T-helper 2 cell treated with Interferon-gamma antibody and Interleukin-4, amounts not matched to agents 5 μg/mL and 100 μg/mL, for 36 hours (primary cell): ENCODE measurements around the gene BTBD8.

Experiments used
- DNase-seq: peaks from one replicate; pipeline ENCODE4 v3.0.0; 2021; ENCODE audit warnings: low spot score
- H3K27ac Mint-ChIP-seq: one replicate; pipeline ENCODE4 v1.8.0; 2021; ENCODE audit warnings: mild to moderate bottlenecking, mixed read lengths
- H3K27me3 Mint-ChIP-seq: one replicate; pipeline ENCODE4 v1.8.0; 2021; ENCODE audit warnings: low read depth, mixed read lengths
- H3K36me3 Mint-ChIP-seq: one replicate; pipeline ENCODE4 v1.8.0; 2021; ENCODE audit warnings: low read depth, mixed read lengths
- H3K4me1 Mint-ChIP-seq: one replicate; pipeline ENCODE4 v1.8.0; 2021; ENCODE audit warnings: low read depth, mixed read lengths
- H3K4me3 Mint-ChIP-seq: one replicate; pipeline ENCODE4 v1.8.0; 2022; ENCODE audit warnings: mild to moderate bottlenecking, moderate library complexity, mixed read lengths
- H3K9me3 Mint-ChIP-seq: one replicate; pipeline ENCODE4 v1.8.0; 2021; ENCODE audit warnings: mixed read lengths

The BTBD8 gene

GRCh38 chr1:92117526-92117925, 37.4 kb downstream of the BTBD8 start:
- Mint-ChIP-seq H3K4me3 (no peak overlapping the region), H3K27ac (no peak overlapping the region), H3K4me1 (peaks cover 12% of the 10 kb centered on the region), H3K27me3 (no peaks in the 10 kb centered on the region), H3K36me3 (peaks cover 1% of the 10 kb centered on the region), H3K9me3 (no peaks in the 10 kb centered on the region)
- no peak for DNase-seq

DNA sequence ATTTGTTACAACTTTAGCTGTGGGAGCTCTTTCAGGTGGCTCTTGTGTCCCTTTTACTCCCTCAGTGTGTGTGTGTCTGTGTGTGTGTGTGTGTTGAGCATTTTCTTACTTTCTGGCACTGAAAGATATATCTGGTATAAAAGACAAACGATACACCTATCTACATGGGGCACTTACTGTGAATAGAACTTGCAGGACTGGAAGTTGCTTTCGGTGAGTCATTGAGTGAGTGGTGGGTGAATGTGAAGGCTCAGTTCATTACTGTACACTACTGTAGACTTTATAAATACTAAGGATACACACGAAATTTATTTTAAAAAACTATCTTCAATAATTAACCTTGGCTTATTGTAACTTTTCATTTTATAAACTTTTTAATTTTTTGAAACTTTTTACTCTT, 38.7 kb downstream of the BTBD8 start:
- peaks cover 13% of the 10 kb centered on the region for H3K4me1 Mint-ChIP-seq
- DNase-seq, result no peak
- no peak overlapping the region for H3K4me3 Mint-ChIP-seq
- H3K36me3 Mint-ChIP-seq, result peaks cover 1% of the 10 kb centered on the region
- no peaks in the 10 kb centered on the region for H3K27me3 Mint-ChIP-seq
- H3K27ac Mint-ChIP-seq, result no peak overlapping the region
- no peaks in the 10 kb centered on the region for H3K9me3 Mint-ChIP-seq

- peak; percentile 20 for DNase-seq
- H3K4me3 Mint-ChIP-seq, result peak overlapping the region; percentile 68
- H3K27me3 Mint-ChIP-seq, result no peaks in the 10 kb centered on the region
- no peaks in the 10 kb centered on the region for H3K9me3 Mint-ChIP-seq
- H3K27ac Mint-ChIP-seq, result peak overlapping the region; percentile 29
- H3K36me3 Mint-ChIP-seq, result peaks cover 1% of the 10 kb centered on the region
- H3K4me1 Mint-ChIP-seq, result peaks cover 10% of the 10 kb centered on the region
Observed at GRCh38 chr1:92123868-92124267, 43.7 kb downstream of the BTBD8 start.

- no peak for DNase-seq
- Mint-ChIP-seq H3K36me3 (peaks cover 1% of the 10 kb centered on the region), H3K27me3 (no peaks in the 10 kb centered on the region), H3K4me3 (no peak overlapping the region), H3K9me3 (no peaks in the 10 kb centered on the region), H3K4me1 (peaks cover 10% of the 10 kb centered on the region), H3K27ac (no peak overlapping the region)
Observed at GRCh38 chr1:92125204-92125603, 45.1 kb downstream of the BTBD8 start.

GRCh38 chr1:92126088-92126487, 45.9 kb downstream of the BTBD8 start:
- H3K4me3 Mint-ChIP-seq, result no peak overlapping the region
- H3K9me3 Mint-ChIP-seq, result no peaks in the 10 kb centered on the region
- DNase-seq, result no peak
- H3K27ac Mint-ChIP-seq, result no peak overlapping the region
- peaks cover under 1% of the 10 kb centered on the region for H3K36me3 Mint-ChIP-seq
- H3K4me1 Mint-ChIP-seq, result peaks cover 10% of the 10 kb centered on the region
- no peaks in the 10 kb centered on the region for H3K27me3 Mint-ChIP-seq

DNA sequence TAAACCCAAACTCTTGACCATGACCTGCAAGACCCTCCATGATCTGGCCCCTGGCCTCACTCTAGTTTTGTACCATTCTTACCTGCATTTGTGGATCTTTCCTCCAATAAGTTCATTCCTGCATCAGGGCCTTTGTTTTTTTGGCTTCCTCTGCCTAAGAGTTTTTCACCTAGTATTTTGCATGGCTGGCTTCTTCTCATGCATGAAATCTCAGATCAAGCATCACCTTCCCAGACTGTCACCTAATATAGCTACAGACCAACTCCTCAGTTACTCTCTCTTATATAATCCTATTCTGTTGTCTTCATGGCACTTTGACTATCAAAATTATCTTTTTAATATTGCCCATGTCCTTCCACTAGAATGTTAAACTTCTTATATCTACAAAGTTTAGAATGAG, 54.2 kb downstream of the BTBD8 start:
- Mint-ChIP-seq H3K27ac (no peak overlapping the region), H3K4me1 (no peaks in the 10 kb centered on the region), H3K27me3 (no peaks in the 10 kb centered on the region), H3K36me3 (no peaks in the 10 kb centered on the region), H3K4me3 (no peak overlapping the region), H3K9me3 (no peaks in the 10 kb centered on the region)
- no peak for DNase-seq

DNA sequence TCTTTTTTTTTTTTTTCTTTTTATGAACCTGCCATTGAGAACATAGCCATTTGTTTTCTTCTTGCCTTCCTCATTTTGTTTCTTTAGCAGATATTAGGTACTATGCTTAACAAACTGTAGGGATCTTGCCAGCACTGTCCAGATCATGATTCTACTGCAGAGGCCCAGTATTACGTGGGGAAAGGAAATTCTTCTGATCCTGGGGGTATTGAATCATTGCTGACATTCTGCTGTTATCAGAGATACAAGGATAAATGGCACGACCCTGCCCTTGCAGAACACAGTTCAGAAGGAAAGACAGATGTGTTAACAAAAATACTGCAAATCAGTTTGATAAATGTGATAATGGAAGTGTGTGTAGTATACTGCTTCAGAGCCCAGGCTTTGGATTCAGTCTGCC, 56.2 kb downstream of the BTBD8 start:
- no peak overlapping the region for H3K27ac Mint-ChIP-seq
- H3K4me3 Mint-ChIP-seq, result no peak overlapping the region
- no peaks in the 10 kb centered on the region for H3K36me3 Mint-ChIP-seq
- no peaks in the 10 kb centered on the region for H3K9me3 Mint-ChIP-seq
- no peaks in the 10 kb centered on the region for H3K27me3 Mint-ChIP-seq
- DNase-seq, result no peak
- no peaks in the 10 kb centered on the region for H3K4me1 Mint-ChIP-seq

- H3K4me1 Mint-ChIP-seq, result no peaks in the 10 kb centered on the region
- DNase-seq, result no peak
- peaks cover 4% of the 10 kb centered on the region for H3K36me3 Mint-ChIP-seq
- H3K27ac Mint-ChIP-seq, result no peak overlapping the region
- H3K4me3 Mint-ChIP-seq, result no peak overlapping the region
- H3K27me3 Mint-ChIP-seq, result no peaks in the 10 kb centered on the region
- peaks cover 26% of the 10 kb centered on the region for H3K9me3 Mint-ChIP-seq
Observed at GRCh38 chr1:92154934-92155333, 74.8 kb downstream of the BTBD8 start.

- Mint-ChIP-seq H3K9me3 (peaks cover 51% of the 10 kb centered on the region), H3K4me1 (no peaks in the 10 kb centered on the region), H3K27me3 (no peaks in the 10 kb centered on the region), H3K27ac (no peak overlapping the region), H3K4me3 (no peak overlapping the region), H3K36me3 (peaks cover 6% of the 10 kb centered on the region)
- DNase-seq, result no peak
Observed at GRCh38 chr1:92159593-92159992, 79.4 kb downstream of the BTBD8 start.

GRCh38 chr1:92165389-92165788, 85.2 kb downstream of the BTBD8 start:
- Mint-ChIP-seq H3K27ac (no peak overlapping the region), H3K9me3 (peaks cover 23% of the 10 kb centered on the region), H3K36me3 (peaks cover under 1% of the 10 kb centered on the region), H3K4me1 (no peaks in the 10 kb centered on the region), H3K4me3 (no peak overlapping the region), H3K27me3 (no peaks in the 10 kb centered on the region)
- DNase-seq, result no peak

DNA sequence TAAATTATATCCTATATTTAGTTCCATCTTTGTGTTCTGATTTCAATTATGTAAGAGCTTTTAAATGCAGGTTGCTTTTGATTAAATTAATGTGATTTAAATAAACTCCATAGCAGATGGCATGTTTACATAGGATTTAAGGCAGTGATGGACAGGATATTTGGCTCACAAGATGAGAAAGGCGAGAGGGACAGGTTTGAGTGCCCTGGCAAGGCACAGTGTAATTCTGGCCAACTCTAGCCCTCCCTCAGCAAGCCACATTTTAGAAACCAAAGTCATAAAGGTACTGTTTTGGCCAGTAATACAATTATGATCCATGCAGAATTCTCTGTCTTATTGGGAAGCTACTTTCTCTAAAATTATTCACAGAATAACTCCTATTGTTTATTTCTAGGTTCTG, 87.0 kb downstream of the BTBD8 start:
- Mint-ChIP-seq H3K27ac (no peak overlapping the region), H3K36me3 (no peaks in the 10 kb centered on the region), H3K27me3 (no peaks in the 10 kb centered on the region), H3K4me3 (no peak overlapping the region), H3K9me3 (peaks cover 6% of the 10 kb centered on the region), H3K4me1 (no peaks in the 10 kb centered on the region)
- no peak for DNase-seq

GRCh38 chr1:92168657-92169056, 88.5 kb downstream of the BTBD8 start:
- H3K27me3 Mint-ChIP-seq, result no peaks in the 10 kb centered on the region
- H3K9me3 Mint-ChIP-seq, result no peaks in the 10 kb centered on the region
- no peak overlapping the region for H3K4me3 Mint-ChIP-seq
- no peaks in the 10 kb centered on the region for H3K4me1 Mint-ChIP-seq
- DNase-seq, result no peak
- no peaks in the 10 kb centered on the region for H3K36me3 Mint-ChIP-seq
- H3K27ac Mint-ChIP-seq, result no peak overlapping the region

DNA sequence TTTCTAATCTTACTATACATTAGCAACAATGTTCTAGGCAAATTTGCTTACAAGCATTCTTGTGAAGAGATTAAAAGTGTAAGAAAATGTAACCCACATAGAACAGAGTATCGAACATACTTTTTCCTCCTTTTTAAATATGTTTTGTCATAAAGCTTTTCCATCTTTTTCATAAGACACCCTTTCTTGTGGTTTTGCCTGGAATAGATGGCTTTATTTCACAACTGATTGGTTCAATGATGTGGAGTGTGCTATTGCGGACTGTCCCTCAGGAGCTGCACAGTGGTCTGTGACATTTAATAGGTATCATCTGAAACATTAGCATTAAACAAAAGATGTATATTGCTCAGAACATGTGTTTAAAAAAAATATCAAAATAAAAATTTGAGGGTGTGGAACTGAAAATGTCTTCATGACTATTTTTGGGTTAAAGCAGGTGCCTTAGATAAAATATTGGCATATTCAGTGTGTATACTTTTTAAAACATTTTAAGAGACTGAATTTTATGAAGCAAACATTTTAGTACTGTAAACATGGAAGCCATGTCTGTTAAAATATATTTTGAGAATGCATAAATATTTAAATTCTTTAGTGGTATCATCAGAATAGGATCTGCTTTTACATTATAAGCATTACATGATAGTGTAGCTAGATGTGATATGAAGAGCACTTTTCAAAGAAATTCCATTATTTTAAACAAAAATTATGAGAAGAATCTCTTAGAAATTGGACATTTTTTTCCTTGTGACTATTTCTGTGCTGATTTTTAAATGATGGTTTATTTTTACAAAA, 89.3 kb downstream of the BTBD8 start:
- Mint-ChIP-seq H3K4me1 (no peaks in the 10 kb centered on the region), H3K36me3 (no peaks in the 10 kb centered on the region), H3K27ac (no peak overlapping the region), H3K4me3 (no peak overlapping the region), H3K27me3 (no peaks in the 10 kb centered on the region), H3K9me3 (no peaks in the 10 kb centered on the region)
- DNase-seq, result no peak

DNA sequence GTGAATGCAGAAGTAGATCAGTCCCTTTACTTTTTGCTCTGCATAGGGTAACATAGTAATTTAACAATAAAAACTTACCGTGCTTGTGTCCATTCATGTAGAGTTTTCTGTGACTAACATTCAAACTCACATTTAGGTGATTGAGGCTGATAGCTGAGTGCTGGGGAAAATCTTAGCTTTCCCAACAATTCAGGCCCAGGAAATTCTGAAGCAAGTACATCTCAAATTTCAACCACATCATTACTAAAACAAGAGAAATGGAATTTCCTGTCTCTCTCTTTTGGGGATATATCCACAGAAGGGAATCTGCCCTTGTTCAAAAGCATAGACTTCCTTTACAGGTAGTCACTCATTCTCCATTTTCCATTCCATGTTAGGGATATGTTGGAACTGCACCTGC, 104.5 kb downstream of the BTBD8 start:
- no peak for DNase-seq
- Mint-ChIP-seq H3K4me1 (no peaks in the 10 kb centered on the region), H3K36me3 (no peaks in the 10 kb centered on the region)

GRCh38 chr1:92186081-92186480, 105.9 kb downstream of the BTBD8 start:
- DNase-seq, result no peak
- Mint-ChIP-seq H3K27me3 (no peaks in the 10 kb centered on the region), H3K36me3 (no peaks in the 10 kb centered on the region), H3K4me1 (no peaks in the 10 kb centered on the region), H3K4me3 (no peak overlapping the region), H3K9me3 (no peaks in the 10 kb centered on the region), H3K27ac (no peak overlapping the region)

More for the DNA sequence above, 104.5 kb downstream of the BTBD8 start:
- H3K4me3 Mint-ChIP-seq, result no peak overlapping the region
- H3K27ac Mint-ChIP-seq, result no peak overlapping the region
- no peaks in the 10 kb centered on the region for H3K27me3 Mint-ChIP-seq
- H3K9me3 Mint-ChIP-seq, result no peaks in the 10 kb centered on the region
